HG03342 (cell line): Measurements from ENCODE around the gene PYGO2.

Source experiments
- ATAC-seq: cut with Tn5 transposase; IDR thresholded peaks from one replicate; pipeline ENCODE4 v1.9.1; 2021; ENCODE audit warnings: mild to moderate bottlenecking, moderate library complexity; ENCODE audit not compliant: unreplicated experiment

Gene PYGO2, protein sequence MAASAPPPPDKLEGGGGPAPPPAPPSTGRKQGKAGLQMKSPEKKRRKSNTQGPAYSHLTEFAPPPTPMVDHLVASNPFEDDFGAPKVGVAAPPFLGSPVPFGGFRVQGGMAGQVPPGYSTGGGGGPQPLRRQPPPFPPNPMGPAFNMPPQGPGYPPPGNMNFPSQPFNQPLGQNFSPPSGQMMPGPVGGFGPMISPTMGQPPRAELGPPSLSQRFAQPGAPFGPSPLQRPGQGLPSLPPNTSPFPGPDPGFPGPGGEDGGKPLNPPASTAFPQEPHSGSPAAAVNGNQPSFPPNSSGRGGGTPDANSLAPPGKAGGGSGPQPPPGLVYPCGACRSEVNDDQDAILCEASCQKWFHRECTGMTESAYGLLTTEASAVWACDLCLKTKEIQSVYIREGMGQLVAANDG

DNA sequence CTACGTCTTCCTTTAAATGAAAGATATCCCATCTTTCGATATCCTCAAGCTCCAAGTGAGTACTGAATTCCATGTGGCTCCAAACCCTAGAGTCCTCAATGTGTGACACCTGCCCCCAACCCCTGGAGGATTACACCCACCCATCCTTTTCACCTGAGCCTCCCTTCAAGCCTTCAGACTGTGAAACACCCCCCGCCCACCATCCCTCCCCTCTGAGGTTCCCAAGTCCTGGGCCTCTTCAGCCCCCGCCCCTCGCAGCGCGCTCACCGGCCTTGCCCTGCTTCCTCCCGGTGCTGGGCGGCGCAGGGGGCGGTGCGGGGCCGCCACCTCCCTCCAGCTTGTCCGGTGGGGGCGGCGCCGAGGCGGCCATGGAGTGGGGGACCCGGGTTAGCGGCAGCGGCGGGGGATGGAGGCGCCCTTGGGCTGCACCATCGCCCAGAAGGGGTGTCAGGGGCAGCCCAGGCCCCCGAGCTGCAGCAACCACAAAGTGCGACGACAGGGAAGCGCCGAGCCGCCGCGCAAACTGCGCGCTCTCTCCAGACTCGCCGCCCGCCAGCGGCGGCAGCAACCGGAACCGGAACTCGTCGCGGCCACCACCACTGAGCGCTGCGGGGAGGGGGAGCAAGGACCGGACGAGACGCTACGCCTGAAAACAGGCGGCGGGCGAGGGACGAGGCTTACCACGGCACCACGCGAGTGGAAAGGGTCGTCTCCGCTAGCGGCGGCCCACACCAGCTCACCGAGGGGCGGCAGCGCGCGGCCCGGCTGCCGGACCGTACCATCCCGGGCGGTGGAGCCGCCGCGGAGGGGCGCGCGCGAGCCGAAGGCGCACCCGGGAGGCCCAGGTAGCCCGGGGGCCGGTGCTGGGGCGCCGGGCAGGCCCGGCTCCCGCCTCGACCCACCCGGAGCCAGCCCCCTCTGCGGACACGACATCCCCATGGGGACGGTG, at the start of gene PYGO2:
Gene PYGO2 (minus strand): TSS at position 576 of the 949 bp plus-strand sequence. CDS start 206 bp downstream, at position 370.
- ATAC-seq = peak; percentile 61

DNA sequence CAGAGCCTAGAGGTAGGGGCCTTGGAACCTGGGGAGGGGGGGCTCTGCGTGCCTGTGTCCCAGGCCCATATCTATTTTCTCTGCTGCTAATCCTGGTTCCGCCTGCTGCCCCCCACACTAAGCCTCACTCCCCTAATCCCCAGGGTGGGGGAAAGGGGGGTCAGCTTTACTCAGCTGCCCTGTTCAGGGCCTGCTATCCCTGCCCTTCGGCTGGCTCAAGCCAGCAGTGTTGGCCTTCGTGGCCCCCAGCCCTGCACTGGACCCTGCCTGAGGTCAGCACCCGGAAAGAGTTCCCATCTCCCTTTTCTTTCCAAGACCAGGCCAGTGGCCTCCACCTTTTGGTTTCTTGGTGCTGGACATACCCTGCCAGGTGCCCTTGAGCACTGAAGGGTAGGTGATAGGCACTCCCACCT, 49.4 kb upstream of the PYGO2 start:
- no peak for ATAC-seq

DNA sequence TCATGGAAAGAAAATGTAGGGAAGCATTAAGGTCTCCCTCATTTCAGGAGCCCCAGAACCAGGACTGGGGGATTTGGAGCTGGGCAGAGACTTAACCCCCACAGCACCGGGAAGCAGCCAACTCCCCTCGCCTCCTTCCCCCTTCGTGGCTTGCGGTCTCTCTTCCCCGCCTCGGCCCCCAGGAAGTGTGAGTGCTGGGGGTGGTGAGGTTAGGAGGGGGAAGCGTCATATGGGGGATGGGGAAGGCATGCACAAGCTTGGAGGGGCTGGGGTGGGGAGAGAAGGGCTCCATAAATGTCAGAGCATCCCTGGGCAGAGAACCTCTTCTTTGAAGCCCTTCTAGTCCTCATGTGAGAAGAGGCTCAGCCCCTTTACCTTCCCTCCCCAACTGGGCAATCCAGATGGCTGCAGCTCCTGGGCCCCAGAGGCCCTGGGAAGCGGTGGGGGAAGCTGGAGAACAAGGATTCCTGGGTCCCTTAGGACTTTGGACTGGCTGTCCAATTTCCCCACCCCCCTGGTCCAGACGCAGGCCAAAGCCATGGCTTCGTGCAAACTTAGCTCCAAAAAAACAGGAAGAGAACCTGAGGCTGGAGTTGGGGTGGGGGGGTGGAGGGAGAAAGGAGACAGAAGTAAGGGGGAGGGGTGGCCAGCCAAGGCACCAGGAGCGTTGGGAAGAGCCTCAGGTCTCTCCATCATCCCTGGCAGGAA, 48.8 kb upstream of the PYGO2 start:
- no peak for ATAC-seq

DNA sequence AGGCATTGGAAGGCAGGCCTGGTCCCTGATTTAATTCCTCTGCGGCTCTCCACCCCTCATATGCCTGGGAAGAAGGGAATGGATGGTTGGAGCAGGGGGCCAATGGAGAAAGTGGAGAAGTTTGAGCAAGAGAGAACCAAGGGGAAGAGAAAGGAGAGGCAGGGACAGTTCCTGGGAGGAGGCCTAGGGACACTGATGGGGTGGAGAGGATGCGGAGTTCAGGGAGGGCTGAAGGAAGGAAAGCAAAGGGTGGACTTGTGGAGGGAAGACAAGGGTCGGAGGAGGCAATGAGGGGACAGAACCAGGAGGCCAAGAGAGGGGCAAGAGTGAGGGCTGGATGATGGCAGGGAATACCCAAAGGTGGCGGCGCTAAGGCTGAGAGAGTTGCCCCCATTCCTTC, 48.2 kb upstream of the PYGO2 start:
- ATAC-seq = no peak

DNA sequence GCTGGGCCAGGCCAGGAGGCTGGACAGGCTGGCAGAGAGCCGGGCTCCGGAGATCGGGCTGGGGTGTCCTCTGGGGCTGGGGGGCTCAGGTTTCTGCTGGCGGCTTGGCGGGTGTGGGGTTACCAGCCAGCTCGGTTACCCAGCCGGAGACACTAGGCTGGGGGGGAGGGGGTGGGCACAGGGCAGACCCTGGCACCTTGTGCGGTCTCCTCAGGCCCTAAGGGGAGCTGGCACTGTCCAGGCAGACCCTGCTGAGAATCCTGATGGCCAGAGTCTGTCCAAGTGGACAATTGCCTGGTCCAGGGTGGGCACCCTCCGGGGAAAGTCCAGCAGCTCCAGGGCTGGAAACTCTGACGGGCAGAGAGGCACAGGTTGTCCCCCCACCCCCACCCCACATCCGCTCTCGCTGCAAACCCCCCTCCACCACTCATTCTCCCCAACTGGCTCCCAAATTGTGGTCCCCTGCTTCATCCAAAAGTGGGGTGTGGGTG, 47.7 kb upstream of the PYGO2 start:
- no peak for ATAC-seq

DNA sequence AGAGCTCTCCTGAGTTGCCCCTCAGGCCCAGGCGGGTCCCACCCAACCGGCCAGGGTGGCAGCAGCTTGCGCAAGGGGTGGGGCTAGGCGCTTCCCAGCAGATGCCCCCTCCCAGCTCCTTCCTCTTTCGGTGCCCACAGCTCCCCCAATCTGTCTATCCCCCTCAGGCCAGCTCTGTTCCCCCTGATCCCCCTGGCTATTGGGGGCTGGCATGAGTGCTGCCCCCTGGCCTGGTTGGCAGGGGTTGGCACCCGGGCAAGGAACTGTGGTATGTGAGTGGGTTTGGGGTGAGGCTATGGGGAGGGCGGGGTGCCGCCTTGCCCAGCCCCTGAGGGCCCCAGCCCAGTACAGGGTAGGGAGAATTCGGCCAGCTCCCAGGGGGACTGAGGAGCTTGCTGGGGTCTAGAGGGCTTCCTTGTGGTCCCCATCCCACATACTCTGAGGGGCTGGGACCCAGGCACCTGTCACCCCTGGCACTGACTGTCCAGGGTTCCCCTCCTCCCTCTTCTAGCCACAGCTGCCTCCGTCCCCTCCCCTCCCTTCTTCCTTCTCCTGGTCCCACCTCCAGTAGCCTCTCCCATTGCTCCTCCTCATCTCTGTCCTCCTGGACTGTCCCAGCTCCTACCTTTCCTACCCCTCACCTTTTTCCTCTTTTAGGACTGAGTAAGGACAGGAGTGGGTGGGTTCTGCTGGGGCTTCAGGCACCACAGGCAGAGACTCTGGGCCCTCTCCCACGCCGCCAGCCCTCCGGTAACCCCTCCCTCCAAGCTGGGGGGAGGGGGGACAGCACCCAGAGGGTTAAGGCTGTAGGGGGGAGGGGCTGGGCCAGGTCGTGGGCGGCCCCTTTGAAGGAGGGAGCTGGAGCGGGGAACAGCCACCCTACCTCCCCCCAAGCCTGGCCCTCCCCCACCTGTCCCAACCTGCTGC, 46.7 kb upstream of the PYGO2 start:
- no peak for ATAC-seq

DNA sequence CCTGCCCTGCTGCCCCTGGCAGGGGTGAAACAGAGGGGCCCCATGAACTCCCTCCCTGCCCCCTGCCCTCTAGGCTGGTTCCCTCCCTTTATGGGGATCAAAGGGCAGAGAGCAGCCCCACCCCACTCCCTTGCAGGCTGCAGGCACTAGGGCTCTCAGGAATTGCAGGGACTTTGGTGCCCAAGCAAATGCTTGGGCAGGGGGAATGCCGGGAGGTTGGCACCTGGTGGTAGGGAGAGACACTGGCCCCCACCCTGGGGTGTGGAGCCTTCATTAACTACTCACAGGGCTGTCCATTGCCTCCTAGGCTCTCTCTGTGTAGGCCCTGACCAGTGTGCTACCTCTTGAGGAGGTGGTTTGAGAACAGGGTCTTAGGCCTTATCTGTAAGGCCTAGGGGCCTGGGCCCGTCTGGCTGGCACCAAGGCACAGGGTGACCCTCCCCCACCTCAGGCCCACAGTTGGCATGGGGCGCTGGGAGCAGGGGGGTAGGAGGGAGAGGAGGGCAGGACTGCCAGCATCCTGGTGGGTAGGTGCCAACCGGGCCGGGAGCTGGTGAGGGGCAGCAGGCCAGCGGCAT, 45.8 kb upstream of the PYGO2 start:
- ATAC-seq = no peak

DNA sequence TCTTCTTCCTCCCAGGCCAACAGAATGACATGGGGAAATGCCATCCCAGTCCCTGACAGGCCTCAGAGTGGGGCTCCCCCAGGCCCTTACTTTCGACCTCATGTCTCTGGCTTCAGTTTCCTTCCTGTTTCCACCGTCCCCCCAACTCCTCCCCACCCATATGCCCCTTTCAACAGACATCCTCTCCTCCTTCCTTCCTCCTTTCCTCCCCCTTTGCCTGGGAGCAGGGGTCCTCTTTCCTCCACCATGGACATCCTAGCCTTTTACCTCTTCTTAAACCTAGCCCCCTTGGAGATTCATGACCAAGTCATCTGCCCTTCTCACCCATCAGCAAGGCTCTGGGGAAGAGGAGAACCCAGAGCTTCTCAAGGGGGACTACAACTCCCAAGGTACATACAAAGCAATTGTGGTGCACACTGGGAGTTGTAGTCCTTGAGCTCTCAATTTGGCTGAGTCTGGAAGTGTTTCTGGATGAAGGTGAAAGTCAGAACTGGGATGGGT, 45.1 kb upstream of the PYGO2 start:
- ATAC-seq = no peak

DNA sequence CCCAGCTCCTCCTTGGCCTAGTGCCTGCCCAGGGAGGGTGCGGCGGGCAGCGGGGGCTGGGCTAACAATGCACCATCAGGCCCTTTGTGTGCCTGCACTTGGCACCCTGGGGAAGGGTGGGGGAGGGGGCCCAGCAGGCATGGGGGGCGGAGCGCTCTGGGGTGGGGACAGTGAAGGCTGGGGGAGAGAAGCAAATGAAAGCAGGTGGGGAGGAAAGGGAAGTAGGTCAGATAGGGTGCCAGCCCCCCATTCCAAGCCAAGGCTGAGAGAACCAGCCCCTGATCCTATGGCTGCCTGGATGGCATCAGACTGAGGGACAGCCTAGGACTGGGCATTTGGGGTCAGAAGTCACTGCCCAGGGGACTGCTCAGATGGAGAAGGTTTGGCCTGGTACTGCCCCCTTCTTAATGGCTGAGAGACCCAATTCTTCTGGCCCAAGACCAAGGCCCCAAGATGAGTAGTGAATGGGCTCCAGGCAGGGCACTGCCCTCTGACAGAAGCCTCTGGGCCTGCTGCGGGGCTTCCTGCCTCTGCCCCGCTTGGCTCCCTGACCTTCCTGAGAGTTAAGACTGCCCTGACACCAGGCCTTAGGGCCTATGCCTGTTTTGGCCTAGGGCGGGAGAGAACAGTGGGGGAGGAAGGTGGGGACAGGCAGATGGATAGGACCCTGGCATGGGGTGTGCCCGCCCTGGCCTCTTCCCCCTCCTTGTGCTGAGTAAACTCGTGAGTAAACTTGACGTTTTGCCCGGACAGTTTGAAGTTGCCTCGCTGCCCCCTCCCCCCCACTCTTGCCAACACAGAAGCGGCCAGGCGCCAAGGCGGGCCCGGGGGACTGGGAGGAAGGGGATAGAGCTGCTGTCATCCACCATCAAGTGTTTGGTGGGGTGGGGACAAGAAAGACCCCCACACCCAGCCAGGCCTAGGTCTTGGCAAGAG, 43.8 kb upstream of the PYGO2 start:
- no peak for ATAC-seq

DNA sequence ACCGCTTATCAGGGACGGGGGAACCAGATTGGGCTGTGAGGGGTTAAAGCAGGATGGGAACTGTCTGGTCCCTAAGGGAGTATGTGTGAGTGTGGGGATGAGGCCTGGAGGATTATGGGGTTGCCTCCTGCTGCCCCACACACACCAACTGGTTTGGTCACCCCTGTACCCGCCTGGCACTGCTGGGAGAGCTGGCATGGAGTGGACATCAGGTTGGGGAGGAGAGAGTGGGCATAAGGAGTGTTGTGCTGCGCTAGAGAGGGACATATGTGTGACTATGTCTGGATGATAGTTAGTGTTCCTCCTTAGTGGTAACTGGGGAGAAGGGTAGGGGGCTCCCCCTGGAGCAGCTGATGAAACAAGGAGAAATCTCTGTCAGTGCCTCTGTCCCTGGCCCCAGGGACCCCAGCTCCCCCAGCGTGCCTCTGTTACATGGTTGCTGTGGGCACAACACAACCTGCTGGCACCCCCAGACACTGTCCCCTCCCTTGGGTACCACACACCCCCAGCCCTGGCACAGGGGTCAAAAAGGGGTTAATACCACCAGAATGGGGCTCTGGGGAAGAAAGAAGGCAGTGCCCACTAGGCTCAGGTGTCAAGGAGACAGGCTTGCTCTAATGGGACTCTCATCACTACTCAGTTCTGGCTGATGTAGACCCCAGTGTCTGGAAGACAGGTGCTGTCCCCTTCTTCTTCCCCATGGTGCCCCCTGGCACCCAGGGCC, 42.9 kb upstream of the PYGO2 start:
- ATAC-seq = no peak

DNA sequence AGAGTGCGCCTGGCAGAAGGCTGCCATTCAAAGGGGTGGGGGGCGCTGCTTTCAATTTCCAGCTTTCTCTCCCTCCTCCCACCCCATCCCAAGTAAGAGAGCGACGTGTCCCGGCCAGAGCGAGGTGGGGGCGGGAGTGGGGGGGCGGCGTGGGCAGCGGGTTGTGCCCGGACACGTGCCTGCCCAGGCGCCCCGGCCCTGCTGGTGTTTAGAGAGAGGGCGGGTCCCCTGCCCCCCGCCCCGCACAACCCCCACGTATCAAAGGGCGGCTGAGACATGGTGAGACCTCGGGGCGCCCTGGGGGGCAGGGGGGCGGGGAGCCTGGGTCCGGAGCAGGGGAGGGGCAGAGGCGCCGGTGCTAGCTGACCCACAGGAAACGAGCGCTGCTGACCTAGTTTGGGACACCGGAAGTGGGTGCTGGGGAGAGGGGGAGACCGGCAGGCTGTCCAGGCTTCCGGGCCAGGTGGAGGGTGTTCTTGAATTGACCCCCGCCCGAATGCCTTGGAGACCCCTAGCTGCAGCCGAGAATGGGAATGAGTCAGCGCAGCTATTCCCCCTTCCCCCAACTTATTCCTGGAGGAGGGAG, 42.3 kb upstream of the PYGO2 start:
- ATAC-seq = no peak

DNA sequence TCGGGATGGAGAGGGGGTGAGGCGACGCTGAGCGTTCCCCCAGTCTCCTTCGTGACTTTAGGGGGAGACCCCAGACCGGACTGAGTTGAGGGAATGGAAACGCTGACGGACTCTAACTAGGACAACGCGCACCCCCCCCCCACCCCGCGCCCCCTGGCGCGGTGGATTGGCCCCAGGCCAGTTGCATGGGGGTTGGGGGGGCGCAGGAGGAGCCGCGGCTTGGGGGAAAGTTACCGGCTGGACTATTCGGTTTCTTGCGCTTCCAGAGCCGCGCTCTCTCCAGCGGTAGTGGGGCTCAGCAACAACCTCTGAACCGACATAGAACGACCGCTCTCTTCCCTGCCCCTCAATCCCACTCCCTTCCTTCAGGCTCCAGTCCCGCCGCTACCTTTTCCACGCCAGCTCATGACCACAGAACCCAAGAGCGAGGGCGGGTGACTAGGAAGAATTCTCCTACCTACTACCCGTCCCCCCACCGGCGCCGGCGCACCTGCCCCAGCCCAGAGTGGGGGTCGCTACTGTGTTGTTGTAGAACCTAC, 41.7 kb upstream of the PYGO2 start:
- no peak for ATAC-seq

DNA sequence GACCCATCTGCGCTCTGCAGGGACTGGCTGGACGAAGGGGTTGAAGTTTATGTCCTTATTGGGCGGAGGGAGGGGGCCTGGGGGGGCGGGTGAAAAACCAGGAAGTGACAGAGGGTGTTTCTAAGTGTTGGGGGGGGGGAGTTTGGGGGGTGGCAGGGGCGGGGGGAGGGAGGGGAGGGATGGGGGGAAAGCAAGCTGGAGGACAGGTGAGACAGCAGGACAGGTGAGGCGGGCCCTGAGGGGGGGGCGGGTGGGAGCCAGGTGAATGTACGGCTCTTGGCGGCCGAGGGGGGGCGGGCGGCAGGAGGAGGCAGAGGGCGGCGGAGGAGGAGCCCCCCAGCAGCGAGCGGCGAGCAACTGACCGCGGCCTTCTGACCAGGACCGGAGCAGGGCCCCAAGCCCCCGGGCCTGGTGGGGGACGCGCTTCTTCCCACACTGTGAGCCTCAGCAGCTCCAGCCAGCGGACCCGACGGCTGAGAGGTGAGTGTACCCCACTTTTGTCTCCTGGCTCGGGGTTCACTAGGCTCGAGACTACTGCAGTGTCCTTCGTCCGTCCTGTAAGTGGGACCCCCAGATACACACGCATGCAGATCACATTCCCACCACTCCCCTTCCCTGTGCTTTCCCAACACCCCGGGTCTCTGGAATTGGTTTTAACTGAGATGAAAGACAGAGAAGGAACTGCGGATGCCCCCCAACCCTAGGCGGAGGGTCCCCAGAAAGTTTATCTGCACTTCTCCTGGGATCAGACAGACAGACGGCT, 41.1 kb upstream of the PYGO2 start, which contains the start of gene ZBTB7B:
Gene ZBTB7B (plus strand): TSS at position 339 of the 763 bp plus-strand sequence. CDS start 11,859 bp downstream, outside the sequence.
- no peak for ATAC-seq

DNA sequence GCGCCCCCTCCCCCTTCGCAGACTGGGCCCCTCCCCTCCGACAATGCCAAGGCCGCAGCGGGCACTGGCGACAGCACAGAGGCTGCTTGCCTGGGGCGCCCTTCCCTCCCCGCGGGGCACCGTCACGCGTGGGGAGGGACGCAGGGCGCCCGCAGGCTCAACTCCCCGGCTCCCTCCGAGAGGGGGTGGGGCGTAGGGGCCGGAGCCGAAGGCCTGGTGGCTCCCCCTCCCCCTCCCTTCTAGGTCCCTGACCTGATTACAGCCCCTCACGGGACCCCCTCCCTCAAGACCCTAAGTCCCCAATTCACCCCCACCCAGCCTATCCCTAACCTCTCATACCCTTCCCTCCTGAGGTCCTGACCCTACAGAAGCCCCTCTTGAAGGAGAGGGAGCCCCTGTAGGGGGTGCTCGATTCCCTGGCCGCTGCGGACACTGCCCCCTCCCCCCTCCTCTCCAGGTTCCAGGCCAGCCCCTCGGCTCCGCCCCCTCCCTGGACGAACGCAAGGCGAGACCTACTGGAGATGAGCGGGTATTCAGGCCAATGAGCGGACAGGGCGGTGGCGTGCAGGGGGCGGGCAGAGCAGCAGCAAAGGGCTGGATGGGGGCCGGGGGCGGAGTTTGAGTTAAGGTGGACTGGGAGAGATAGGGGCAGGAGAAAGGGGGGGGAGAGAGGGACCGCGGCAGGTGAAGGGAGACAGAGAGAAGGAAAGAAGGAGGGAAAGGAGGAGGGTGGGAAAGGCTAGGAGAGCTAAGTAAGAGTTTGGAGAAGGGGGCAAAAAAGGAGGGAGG, 40.3 kb upstream of the PYGO2 start:
- peak; percentile 52 for ATAC-seq

DNA sequence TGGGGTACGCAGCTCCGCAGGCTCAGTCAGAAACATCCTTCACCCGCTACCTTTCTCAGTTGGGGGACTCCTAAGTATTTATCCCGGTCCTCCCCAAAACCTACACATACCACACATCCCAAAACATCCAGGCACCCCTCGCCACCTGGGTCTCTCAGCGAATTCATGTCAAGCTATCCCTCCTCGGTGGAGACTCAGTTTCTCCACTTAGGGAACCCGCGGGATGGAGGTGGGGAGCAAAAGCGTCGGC, 39.8 kb upstream of the PYGO2 start:
- ATAC-seq = peak; percentile 19
